Neural progenitor cell (in vitro differentiated cells): ENCODE data around the gene SMPX. TPM values are rescaled to one million over a fixed set of nuclear protein-coding genes. Genes with fewer than 3 reads are reported as not detected.

Source experiments
- DNase-seq: peaks from one replicate; pipeline ENCODE4 v3.0.0-alpha.2; 2016; ENCODE audit warnings: low spot score
- H2AFZ ChIP-seq: fragments of 200-600 bp; sonication (generic); replicated peaks from 2 replicates; pipeline ENCODE4 v1.6.1; 2016; ENCODE audit warnings: antibody characterized with exemption
- H3F3A ChIP-seq: fragments of 200-600 bp; sonication (generic); 2 replicates; pipeline ENCODE4 v1.6.1; 2016; ENCODE audit warnings: antibody characterized with exemption, low read depth
- H3K27ac ChIP-seq: fragments of 200-600 bp; sonication (generic); 2 replicates; pipeline ENCODE4 v1.5.1; 2016; ENCODE audit warnings: mild to moderate bottlenecking
- H3K27me3 ChIP-seq: fragments of 200-600 bp; sonication (generic); 2 replicates; pipeline ENCODE4 v1.6.1; 2016; ENCODE audit warnings: mild to moderate bottlenecking, moderate library complexity
- H3K36me3 ChIP-seq: fragments of 200-600 bp; sonication (generic); 2 replicates; pipeline ENCODE4 v1.5.1; 2016
- H3K4me1 ChIP-seq: fragments of 200-600 bp; sonication (generic); 2 replicates; pipeline ENCODE4 v1.6.1; 2016; ENCODE audit warnings: mixed run types
- H3K4me2 ChIP-seq: fragments of 200-600 bp; sonication (generic); 2 replicates; pipeline ENCODE4 v1.6.1; 2016
- H3K4me3 ChIP-seq: fragments of 200-600 bp; sonication (generic); 2 replicates; pipeline ENCODE4 v1.5.1; 2016
- H3K79me2 ChIP-seq: fragments of 200-600 bp; sonication (generic); 2 replicates; pipeline ENCODE4 v1.6.1; 2016; ENCODE audit warnings: low read depth
- H3K9ac ChIP-seq: fragments of 200-600 bp; sonication (generic); 2 replicates; pipeline ENCODE4 v1.6.1; 2016
- H3K9me3 ChIP-seq: fragments of 200-600 bp; sonication (generic); 2 replicates; pipeline ENCODE4 v1.5.1; 2016; ENCODE audit warnings: low read depth
- H4K20me1 ChIP-seq: fragments of 200-600 bp; sonication (generic); 2 replicates; pipeline ENCODE4 v1.6.1; 2016; ENCODE audit warnings: low read depth
- H3K27ac Mint-ChIP-seq: 3 replicates; pipeline ENCODE4 v1.8.0; 2021; ENCODE audit warnings: mixed read lengths
- H3K27me3 Mint-ChIP-seq: 2 replicates; pipeline ENCODE4 v1.8.0; 2022; ENCODE audit warnings: low read depth, mild to moderate bottlenecking, inconsistent platforms, moderate library complexity, mixed read lengths; ENCODE audit not compliant: insufficient read depth
- H3K36me3 Mint-ChIP-seq: 3 replicates; pipeline ENCODE4 v1.8.0; 2021; ENCODE audit warnings: mixed read lengths
- H3K4me1 Mint-ChIP-seq: 3 replicates; pipeline ENCODE4 v1.8.0; 2021; ENCODE audit warnings: mixed read lengths
- H3K4me3 Mint-ChIP-seq: 3 replicates; pipeline ENCODE4 v1.8.0; 2021; ENCODE audit warnings: mild to moderate bottlenecking, moderate library complexity, mixed read lengths
- H3K9me3 Mint-ChIP-seq: 3 replicates; pipeline ENCODE4 v1.8.0; 2020; ENCODE audit warnings: mixed read lengths
- EZH2 ChIP-seq: fragments of 200-600 bp; sonication (generic); IDR thresholded peaks from 2 replicates; pipeline ENCODE4 v1.6.1; 2017; ENCODE audit warnings: antibody characterized with exemption, mild to moderate bottlenecking, moderate library complexity
- EZH2phosphoT487 ChIP-seq: fragments of 200-600 bp; sonication (generic); IDR thresholded peaks from 2 replicates; pipeline ENCODE4 v1.6.1; 2017; ENCODE audit warnings: antibody characterized with exemption
- total RNA-seq: library from RNA; depleted of rRNA; stranded (reverse); fragments of >200 nt; gene quantifications from 2 replicates; pipeline ENCODE4 v1.2.3, GENCODE V29; 2015; ENCODE audit warnings: low replicate concordance
- TF ChIP-seq, protein P1 (sequence below): fragments of 200-600 bp; sonication (generic); IDR thresholded peaks from 2 replicates; pipeline ENCODE4 v1.5.1; 2017; ENCODE audit warnings: antibody characterized with exemption, mild to moderate bottlenecking

The SMPX gene
- total RNA-seq, 1 donor from 2014 or later, result not detected

DNA sequence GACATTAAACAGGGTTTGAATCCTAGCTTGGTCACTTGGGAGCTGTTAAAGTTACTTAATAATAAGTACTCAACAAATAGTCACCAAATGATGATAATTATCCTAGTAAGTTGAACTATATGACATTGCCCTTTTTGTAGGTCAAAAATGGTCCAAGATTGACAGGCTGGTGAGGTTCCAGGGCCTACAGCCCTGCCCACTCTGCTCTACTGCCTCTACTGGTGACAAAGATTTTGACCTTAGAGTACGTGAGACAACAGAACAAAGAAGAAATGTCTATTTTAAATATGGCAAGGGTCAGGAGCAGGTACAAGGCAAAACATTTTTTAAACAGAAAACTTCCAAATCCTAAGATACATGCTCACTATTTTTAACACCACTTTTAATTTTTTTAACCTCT is 572 bp upstream of the SMPX start:
- H3K27me3 Mint-ChIP-seq, result peaks cover 6% of the 10 kb centered on the region
- TF ChIP-seq EZH2 (no peak), EZH2phosphoT487 (no peak)
- TF ChIP-seq, protein P1, sequence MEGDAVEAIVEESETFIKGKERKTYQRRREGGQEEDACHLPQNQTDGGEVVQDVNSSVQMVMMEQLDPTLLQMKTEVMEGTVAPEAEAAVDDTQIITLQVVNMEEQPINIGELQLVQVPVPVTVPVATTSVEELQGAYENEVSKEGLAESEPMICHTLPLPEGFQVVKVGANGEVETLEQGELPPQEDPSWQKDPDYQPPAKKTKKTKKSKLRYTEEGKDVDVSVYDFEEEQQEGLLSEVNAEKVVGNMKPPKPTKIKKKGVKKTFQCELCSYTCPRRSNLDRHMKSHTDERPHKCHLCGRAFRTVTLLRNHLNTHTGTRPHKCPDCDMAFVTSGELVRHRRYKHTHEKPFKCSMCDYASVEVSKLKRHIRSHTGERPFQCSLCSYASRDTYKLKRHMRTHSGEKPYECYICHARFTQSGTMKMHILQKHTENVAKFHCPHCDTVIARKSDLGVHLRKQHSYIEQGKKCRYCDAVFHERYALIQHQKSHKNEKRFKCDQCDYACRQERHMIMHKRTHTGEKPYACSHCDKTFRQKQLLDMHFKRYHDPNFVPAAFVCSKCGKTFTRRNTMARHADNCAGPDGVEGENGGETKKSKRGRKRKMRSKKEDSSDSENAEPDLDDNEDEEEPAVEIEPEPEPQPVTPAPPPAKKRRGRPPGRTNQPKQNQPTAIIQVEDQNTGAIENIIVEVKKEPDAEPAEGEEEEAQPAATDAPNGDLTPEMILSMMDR, result no peak
- Histone ChIP-seq H3K9ac (no peak overlapping the region), H3K4me2 (no peak overlapping the region), H2AFZ (no peak overlapping the region), H3F3A (no peaks in the 10 kb centered on the region), H4K20me1 (no peaks in the 10 kb centered on the region), H3K9me3 (no peaks in the 10 kb centered on the region), H3K27ac (no peak overlapping the region), H3K27me3 (no peaks in the 10 kb centered on the region), H3K36me3 (no peaks in the 10 kb centered on the region), H3K4me3 (no peak overlapping the region), H3K4me1 (no peaks in the 10 kb centered on the region), H3K79me2 (no peaks in the 10 kb centered on the region)
- H3K4me3 Mint-ChIP-seq, result no peak overlapping the region
- H3K36me3 Mint-ChIP-seq, result peaks cover 2% of the 10 kb centered on the region
- H3K27ac Mint-ChIP-seq, result no peak overlapping the region
- no peak for DNase-seq
- peaks cover 24% of the 10 kb centered on the region for H3K4me1 Mint-ChIP-seq
- H3K9me3 Mint-ChIP-seq, result no peaks in the 10 kb centered on the region

DNA sequence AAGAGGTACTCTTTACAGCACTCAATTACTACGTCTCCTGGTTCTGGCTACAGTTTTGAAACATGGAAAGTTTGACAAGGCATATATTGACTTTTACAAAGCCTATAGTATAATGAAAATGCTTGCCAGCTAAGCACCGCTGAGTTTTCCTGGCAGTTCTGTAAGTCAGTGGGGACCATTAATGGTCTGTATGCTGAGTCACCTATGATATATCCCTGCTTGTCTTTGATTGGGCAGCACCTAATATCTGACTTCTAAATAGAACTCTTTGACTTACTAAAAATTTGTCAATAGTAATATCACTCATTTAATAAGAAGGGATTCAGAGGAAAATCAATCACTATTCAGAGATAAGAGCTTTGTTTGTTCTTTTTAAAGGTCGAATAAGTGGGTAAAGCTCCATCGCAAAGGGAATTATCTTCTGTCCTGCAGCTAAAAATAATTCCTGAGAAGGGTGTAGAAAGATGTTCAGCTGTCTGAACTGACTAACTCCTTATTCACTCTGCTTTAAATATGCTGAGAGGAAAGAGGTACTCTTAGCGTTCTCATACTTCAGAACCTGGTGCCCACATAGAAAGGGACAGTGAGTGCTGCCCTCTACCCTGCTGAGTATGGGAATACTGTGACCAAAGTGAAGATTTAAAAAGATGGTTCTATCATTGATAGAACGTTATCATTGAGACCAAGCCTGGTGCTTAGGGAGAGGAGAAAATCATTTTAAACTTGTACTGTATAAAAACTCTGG is 959 bp downstream of the SMPX start:
- no peak overlapping the region for H3K27ac Mint-ChIP-seq
- H3K4me3 Mint-ChIP-seq, result no peak overlapping the region
- no peaks in the 10 kb centered on the region for H3K4me1 ChIP-seq
- peaks cover 6% of the 10 kb centered on the region for H3K27me3 Mint-ChIP-seq
- no peak overlapping the region for H3K4me2 ChIP-seq
- peaks cover 2% of the 10 kb centered on the region for H3K36me3 Mint-ChIP-seq
- H3K9me3 Mint-ChIP-seq, result no peaks in the 10 kb centered on the region
- H2AFZ ChIP-seq, result no peak overlapping the region
- no peaks in the 10 kb centered on the region for H3K27me3 ChIP-seq
- H3K36me3 ChIP-seq, result no peaks in the 10 kb centered on the region
- no peaks in the 10 kb centered on the region for H3F3A ChIP-seq
- no peak overlapping the region for H3K27ac ChIP-seq
- no peaks in the 10 kb centered on the region for H3K79me2 ChIP-seq
- no peak overlapping the region for H3K9ac ChIP-seq
- TF ChIP-seq, protein P1, result no peak
- no peak for TF ChIP-seq EZH2phosphoT487
- TF ChIP-seq EZH2, result no peak
- DNase-seq, result no peak
- peaks cover 24% of the 10 kb centered on the region for H3K4me1 Mint-ChIP-seq
- H3K4me3 ChIP-seq, result no peak overlapping the region
- no peaks in the 10 kb centered on the region for H3K9me3 ChIP-seq
- no peaks in the 10 kb centered on the region for H4K20me1 ChIP-seq

DNA sequence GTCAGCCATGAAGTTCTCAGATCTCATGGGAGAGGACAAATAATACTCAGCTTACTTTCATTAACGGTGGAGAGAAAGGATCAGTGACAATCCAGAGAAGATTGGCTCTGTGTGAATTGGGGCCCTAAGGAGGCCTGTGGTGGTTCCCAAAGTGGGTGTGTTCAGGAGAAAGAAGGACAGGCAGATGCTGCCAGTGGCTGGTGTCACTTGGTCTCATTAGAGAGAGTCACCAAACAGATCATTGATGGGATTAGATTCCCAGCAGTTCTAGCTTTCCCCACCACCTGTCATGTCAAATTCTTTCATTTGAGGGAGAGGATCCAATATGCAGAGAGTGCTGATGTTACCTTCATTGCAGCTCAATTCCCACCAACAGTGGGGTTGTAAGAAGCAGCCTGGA is 8.0 kb downstream of the SMPX start:
- H3K27ac Mint-ChIP-seq, result peak overlapping the region; percentile 6
- no peaks in the 10 kb centered on the region for H3K36me3 ChIP-seq
- no peak overlapping the region for H3K9ac ChIP-seq
- no peaks in the 10 kb centered on the region for H3F3A ChIP-seq
- no peaks in the 10 kb centered on the region for H3K36me3 Mint-ChIP-seq
- H3K27me3 Mint-ChIP-seq, result peaks cover 4% of the 10 kb centered on the region
- H3K79me2 ChIP-seq, result no peaks in the 10 kb centered on the region
- H3K4me3 ChIP-seq, result no peak overlapping the region
- peaks cover 41% of the 10 kb centered on the region for H3K4me1 Mint-ChIP-seq
- no peaks in the 10 kb centered on the region for H4K20me1 ChIP-seq
- H3K27ac ChIP-seq, result no peak overlapping the region
- no peak overlapping the region for H3K4me2 ChIP-seq
- H3K4me3 Mint-ChIP-seq, result no peak overlapping the region
- no peak overlapping the region for H2AFZ ChIP-seq
- peaks cover 11% of the 10 kb centered on the region for H3K4me1 ChIP-seq
- H3K9me3 Mint-ChIP-seq, result no peaks in the 10 kb centered on the region
- TF ChIP-seq EZH2phosphoT487, result no peak
- TF ChIP-seq, protein P1, result no peak
- no peak for TF ChIP-seq EZH2
- no peaks in the 10 kb centered on the region for H3K9me3 ChIP-seq
- H3K27me3 ChIP-seq, result no peaks in the 10 kb centered on the region
- DNase-seq, result no peak
